ENCODE measurements around the gene PHC2.
A peak's percentile ranks its signal among the peaks of the same experiment; 100 is the strongest.

The PHC2 gene

DNA sequence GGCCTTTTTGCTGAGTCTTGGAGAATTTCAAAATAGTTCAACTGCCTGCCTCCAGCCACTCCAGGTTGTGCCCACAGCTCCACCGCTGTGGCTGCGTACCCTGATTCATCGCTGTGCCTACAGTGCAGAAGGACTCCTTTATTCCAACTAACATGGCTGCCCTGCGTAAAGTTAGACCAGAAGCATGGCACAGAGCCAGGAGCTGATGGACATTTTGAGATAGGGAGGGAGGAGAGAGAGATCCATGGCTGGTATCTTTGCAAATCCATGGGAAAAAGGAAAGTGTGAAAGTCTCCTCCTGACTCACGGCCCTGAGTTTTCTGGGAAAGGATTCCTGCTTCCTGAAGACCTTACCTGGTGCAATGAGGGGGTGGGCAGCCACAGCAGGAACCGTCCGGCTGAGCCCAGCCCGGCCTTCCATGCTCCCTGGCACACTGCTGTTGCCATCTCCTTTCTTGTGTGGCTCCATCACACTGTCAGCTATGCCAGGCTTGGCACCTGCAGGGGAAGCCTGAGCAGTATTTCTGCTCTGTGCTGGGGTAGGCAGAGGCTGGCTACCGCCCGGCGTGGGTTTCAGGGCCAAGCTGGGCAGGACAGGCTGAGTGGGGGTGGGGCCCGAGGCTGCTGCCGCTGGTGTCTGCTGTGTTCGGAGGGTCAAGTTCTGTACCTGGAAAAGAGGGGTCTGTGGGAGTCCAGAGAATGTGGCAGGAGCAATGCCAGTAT lies 64.0 kb downstream of the PHC2 start:
- no peak for DNase-seq

DNA sequence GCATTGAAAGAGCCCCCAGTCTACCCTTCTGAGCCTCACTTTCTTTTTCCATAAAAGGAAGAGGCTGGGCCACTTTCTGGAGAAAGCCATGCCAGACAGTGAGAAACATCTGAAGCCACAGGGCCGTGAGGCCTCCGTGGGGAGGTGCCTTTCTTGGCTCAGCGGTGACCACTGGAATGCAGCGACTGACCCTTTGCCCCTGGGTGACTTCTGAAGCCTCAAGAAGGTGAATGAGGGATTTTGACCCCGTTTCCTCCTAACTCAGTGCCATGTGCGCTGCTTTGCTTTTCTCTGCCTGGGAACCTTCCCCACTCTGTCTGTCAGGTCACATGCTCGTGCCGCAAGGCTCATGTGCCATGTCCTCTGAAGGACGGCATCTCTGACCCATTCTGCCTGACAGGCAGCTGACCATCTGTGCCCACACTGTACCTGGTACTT lies 65.3 kb downstream of the PHC2 start:
- DNase-seq, result no peak

DNA sequence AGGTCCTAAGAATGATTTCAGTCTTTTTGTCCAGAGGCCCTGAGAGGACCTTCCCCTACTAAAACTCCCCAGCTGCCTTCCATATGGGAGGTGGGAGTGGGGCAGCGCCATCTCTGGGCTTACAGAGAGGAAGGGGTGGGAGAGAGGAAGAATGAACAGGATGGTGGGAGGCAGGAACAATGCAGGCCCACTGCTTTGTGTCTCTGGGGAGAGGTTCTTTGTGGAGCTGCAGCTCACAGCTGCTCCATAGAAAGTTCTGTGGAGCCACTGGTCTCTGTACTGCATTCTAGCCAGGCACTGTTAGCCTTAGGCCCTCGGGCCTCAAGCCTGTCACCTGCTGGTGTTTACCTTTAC lies 66.4 kb downstream of the PHC2 start:
- DNase-seq, result no peak

DNA sequence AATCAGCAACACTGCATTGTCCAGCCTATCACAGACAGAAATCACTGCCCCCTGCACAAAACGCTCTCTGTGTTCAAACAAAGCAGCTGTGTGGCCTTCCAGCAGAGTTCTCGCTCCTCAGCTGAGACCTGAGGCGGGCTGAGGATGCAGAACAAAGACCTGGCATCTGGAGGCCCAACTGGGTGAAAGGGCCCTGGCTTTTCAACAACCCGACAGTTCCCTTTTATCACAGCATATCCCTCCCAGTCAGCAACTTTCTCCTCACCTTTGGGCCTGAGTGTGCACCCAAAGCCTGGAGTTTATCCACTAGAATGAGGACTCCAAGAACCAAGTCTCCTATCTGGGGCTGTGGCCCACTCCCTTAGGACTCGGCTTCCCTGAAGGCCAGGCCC lies 67.4 kb downstream of the PHC2 start:
- no peak for DNase-seq

DNA sequence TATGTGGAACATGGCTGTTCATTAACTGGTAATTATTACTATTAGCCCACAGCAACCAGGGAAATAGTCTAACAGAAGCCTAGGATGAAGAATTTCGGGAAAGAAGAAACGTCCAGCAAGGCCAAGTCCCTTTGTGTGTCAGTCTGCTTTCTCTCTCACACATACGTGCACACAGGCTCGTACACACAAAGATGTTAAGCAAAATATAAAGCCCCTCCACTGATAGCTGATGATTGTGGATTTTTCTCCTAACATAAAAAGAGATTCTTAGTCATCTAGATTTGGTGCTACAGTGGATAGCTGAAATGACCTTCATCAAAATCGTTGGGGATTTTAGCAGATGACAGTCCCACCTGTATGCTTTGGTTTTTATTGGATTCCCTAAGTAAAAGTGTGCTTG lies 67.9 kb downstream of the PHC2 start:
- no peak for DNase-seq

DNA sequence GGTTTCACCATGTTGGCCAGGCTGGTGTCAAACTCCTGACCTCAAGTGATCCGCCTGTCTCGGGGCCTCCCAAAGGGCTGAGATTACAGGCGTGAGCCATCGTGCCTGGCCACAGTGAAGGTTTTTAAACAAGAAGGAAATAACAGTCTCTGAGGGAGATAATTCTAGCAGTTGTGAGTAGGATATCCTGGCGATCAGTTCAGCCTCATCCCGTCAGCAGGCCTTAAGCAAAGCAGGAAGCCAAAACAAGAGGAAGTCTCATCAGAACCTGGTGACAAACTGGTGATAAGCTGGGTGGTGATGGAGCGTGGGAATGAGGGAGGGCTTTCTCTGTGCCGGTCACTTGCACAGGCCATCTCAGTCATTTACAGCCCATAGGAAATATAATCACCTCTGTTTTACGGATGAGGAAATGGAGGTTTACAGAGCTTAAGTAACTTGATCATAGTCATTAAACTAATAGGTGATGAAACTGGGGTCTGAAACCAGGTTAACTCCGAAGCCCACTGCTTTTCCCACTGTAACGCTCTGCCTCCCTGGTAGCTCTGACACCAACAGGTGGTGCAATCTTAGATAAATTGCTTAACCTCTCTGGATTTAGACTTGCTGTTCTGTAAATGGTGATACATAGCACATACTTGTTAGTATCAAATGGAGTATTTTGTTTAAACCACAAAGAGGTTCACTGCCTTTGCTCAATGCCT lies 69.2 kb downstream of the PHC2 start:
- DNase-seq, result no peak

DNA sequence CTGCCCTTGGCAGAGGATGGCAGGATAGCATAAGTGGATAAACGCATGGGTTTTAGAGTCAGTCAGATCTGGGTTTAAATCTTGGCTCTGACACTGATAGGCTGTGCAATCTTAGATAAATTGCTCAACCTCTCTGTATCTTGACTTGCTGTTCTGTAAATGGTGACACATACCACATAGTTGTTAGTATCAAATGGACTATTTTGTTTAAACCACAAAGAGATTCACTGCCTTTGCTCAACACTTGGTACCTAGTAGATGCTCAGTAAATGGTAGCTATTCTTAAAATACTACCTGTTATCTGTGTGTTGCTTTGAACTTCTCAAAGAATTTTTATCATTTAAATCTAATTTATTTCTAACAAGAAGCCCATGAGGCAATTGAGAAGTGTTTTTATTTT lies 70.5 kb downstream of the PHC2 start:
- no peak for DNase-seq

DNA sequence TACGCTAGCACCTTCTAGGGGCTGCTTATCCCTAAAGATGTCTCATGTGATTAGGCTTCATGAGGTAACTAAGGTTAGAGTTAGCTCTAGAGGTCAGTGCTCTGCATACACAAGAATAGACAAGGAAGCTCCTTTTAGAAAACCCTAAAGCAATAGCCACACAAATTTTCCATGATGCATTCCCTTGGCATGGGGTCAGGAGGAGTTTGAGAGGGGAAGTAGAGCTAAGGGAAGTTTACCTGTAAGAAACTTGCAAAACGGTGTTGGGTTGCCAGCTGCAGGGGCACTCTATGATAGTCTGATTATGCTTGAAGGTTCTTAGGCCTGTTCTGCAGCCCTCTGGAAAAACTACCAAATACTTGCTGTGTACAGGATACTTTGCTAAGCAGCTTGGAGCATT lies 71.0 kb downstream of the PHC2 start:
- DNase-seq, result no peak

DNA sequence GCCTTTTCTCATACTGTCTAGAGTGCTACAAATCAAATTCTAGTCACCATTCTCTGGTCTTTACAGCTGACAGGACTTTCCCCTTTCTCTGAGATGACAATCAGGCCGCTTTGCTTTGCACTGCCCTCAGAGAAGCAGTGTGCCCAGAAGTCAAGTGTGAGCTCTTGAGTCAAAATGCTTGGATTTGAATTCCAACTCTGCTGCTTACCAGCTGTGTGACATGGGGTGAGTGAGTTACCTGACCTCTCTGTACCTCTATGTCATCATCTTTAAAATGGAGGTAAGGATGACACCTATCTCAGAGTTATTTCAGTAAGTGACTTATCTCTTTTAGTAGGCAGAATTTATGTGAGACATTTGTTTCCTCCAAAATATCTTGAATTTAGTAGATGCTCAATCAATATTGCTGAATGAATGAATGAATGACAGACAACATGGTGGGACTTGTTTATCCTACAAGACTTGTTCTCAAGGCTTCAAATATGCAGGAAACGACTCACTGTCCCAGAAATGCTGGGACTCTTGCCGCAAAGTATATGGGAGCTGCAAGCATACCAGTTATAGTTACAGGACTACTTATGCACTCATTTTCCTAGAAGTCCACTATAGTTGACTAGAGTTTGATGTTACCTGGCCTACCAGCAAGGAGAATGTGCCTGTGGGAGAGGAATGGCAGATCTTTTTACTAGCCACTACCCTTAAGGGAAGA lies 71.9 kb downstream of the PHC2 start:
- no peak for DNase-seq

DNA sequence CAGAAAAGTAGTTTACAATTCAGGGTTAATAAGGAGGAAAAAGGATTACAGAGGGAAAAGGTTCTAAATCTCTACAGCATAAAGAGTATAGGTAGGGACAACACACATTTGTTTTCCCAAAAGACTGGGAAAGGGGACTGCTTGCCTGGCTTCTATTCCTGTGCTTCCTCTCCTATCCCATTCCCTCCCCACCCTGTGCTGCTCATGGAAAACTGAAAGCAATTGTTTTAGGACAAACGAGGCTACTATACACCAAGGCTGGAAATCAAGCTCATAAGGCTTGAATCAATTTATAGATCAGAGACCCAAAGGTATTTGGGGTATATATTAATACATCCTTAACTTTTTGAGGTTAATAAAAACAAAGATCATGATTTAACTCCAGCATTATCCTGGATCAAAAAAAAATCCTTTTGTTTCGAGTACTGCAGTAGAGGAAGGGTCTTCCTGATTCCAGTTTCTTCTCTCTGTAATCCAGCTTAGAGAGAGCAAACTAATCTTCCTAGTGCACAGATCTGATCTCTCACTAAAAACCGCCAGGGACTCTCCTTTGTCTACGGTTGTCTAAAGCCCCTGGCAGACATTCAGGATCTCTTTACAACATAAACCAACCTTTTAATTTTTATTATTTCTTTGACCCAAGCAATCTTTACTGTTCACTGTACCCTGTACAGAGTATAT lies 72.6 kb downstream of the PHC2 start:
- DNase-seq, result no peak

DNA sequence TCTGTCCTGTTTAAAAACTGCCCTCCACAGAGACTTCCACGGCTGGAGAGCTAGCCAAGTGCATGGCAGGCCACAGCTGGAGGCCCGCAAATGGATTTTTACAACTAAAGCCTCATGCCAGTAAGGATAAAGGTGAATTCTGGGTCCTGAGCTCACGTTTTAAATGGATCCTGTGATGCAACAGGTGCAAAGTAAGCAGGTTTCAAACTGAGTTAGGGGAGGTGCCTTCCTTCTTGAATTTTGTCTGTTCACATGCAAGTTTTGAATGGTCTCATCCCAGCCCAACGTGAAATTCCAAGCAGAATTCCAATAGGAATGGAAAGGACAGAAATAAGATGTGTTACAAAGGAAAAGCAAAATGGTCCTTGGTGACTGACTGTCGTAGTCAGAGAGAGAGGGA lies 73.8 kb downstream of the PHC2 start:
- DNase-seq, result no peak

DNA sequence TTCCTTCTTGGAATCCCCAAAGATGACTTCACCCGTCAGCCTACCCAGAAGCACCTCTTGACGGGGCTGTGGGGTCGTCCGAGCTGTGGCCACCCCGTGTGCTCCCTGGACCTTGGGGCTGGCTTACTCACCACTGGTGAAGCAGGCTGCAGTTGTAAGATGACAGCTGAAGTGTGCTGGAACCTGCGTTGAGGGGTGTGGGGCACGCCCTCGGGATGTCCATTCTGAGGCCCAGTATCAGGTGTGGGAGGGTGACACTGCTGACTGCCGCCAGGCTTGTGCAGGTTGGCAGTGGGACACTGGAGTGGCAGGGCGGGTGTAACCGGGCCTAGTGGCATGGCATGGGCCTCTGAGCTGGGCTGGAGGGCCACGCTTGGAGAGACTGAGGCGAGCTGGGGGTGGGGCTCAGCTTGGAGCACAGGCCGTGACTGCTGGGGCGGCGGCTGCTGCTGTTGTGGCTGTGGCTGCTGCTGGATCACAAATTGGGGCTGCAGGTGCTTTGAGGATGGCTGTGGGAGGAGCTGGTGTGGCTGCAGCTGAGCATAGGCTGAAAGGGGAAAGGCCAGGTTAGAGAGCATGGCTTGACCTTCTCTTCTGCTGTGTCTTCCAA lies 76.1 kb downstream of the PHC2 start:
- DNase-seq, result no peak

DNA sequence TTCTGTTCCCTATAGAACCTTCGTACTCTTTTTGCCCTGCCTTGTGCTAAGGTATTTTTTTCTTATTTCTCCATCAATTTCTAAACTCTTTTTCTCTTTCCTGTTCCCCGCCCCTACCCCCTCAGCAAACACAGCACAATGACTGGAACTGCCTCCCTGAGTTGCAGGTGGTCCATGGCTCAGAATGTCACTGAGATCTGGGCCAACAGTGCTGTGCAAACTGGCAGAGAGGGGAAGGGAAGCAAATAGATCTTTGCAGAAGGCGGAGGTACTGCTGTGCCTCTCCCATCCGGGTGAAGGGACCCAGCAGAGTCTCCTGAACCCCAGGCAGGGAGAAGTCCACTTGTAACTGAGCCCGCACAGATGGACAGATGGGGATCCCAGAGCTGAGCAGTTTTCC lies 77.4 kb downstream of the PHC2 start:
- no peak for DNase-seq

DNA sequence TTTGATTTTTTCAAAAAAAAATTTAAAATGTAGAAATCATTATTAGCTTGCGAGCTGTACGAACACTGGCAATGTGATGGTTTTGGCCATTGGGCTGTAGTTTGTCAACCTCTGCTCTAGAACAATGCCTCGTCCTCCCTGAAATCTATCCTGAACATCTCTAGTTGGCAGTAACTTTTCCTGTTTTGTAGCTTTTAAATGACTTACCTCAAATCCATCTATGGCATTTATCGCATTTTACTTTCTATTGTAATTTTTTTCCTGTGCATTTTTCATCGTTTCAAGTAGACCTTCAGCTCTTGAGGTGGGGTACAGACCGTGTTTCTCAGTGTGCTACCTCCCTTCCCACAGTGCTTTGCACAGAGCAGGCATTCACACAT lies 79.6 kb downstream of the PHC2 start:
- no peak for DNase-seq

DNA sequence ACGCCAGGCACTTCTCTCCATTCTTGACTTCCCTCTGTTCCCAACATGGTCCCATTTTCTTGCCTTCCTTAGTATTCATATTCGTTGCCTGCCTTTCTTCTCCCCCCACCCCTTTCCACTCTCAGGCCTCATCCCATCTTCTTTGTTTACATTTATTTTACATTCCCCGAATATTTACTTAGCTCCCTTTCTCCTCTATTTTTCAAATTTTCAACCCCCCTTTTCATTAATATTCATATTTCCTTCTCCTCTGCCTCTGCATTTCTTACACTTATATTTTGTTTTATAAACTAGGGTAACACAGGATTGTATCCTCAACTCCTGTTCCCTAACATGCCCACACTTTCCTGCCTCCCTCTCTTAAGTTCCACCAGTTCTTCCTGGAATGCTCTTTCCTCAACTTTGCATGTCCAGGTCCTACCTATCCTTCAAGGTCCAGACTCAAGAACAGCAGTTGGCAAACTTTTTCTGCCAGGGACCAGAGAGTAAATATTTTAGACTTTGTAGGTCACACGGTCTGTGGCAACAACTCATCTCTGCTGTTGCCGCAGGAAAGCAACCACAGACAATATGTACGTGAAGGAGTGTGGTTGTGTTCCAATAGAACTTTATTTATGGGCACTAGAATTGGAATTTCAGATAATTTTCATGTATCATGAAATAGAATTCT lies 80.1 kb downstream of the PHC2 start:
- no peak for DNase-seq

DNA sequence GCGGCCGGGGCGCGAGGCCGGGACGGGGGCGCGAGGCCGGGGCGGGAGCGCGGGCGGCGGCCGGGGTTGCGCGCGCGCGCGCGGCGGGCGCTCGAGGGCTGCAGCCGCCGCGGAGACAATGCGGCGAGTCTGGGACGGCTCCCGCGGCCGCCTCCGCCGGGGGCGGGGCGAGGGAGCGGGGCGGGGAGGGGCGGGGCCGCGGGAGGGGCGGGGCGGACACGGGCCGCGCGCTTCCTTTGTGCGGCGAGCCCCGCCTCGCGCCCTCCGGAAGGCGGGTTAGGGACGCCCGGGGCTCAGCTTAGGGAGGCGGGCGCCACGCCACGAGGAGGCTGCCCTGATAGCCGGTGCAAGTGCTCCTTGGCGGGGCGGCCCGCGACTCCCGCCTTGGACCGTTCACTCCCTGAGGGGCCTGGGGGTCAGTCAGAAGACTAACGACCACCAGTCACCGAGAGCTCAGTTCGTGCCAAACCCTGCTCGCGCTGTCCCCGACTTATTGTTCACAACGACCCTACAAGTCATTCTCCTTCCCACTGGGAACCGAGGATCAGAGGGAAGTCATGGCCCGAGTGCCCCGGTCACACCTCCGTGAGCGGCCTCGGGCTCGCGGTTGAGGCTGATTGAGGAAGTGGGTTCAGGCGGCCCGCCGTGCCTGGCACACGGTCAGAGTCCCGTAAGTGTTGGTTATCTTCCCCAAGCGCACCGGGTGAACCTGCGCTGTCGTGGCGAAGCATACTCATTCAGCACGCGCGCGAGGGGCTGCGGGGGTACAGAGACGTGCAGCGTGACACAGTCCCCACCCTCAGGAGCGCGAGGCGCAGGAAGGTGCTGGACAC lies 80.9 kb downstream of the PHC2 start:
- DNase-seq, result peak; percentile 78

DNA sequence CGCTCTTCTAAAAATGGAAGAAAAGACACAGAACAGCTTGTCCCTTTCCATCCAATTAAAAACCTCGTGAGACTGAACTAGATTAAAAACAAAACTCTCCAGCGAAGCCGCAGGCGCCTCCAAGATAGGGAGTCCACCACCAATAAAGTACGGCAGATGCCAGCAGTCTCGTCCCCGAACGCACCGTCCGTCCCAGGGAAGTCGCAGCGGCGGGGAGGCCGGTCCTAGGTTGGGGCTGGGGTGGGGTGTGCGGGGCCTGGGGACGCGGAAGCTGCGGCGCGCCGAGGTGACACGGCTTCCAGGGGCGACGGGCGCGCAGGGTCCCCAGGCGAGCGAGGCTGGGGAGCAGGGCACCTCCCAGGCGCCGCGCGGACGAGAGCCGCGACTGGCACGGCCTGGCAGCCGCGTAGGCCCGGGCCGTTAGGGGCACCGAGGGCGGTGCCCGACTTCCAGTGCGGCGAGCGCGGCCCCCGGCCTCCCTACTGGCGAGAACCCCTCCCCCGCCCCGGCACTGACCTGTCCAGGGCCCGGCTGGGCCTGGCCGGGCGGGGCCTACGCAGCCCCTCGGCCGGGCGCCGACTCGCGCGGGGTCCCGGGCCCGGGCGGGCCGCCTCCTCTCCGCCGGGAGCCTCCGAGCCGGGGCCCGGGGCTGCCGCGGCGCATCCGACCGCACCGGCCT lies 81.7 kb downstream of the PHC2 start:
- peak; percentile 47 for DNase-seq

DNA sequence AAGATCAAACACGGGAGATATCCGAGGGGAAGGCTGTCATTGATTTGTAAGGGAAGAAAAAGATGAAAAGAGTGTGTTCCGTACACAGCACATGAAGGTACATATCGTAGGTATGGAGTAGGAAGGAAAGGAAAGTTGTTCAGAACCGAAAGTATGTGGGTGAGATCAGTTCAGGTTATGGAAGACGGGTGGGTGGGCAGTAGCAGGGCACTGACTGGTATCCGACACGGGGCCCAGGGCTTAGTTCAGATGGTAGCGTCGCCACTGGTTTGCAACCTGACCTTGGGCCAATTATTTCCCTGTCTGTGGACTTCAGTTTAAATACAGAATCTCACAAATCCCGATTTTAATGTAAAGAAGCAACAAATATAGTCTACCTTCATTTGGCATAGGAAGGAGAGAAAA lies 82.2 kb downstream of the PHC2 start:
- DNase-seq, result peak; percentile 42

DNA sequence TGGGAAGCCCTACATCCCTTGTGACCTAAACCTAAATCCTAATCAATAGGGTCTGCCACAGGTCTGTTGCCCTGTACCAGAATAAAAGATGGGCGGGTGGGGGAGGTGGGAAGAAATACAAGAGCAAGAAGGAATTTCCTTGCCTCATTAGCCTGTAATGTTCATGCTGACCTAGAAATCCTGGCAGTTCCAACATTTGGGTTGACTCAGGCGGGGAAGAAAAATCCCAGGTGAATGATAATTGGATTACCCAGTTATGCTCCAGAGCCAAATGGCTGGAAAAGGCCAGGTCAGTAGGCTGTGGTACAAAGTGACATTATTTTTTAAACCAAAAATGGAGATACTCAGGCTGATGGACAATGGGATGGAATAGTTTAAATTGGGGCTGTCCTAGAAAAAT lies 82.7 kb downstream of the PHC2 start:
- no peak for DNase-seq

DNA sequence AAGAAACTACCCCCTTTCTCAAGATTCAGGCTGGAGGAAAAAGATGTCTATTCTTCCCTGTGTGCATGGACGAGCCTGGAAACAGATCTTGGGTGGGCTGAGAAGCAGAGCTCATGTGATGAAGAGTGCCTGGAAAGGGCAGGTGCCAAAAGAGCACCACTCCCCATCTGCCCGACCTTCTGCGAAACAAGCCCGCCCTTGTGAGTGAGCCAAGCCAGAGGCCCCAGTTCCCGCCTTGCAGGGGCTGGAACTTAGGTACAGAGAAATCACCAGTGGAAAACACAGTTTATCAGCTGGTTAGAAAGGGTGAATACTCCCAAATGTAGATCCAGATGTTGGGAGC lies 83.3 kb downstream of the PHC2 start:
- no peak for DNase-seq

DNA sequence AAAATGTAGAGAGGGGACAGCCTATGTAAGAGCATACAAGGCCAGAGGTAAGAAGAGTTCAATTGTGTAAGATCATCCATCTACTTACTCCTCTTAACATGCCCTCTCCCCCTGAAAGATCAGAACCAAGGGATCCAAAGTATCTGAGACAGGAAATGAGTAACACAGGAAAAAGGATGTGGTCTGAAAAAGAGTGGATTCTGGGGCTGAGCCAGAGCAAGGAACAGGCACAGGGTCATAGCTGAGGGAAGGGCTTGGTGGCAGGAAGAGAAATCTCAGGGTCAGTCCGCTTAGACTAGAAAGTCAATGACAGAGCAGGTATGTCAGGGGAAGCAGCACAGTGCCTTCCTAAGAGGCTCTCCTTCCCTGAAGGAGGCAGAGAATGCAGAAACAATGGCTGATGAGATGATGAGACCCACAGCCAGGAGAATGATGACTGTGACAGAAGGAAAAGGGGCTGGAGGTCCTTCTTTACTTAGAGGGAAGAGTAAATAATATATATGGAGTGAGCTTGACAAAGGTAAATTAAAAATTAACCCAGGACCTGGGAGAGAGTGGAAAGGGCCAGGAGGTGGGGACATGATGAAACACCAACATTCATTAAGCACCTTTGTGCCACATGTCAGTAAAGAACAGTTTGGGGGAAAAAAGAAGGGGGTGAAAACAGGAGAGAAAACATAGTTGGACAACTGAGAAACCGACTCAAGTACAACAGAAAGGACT lies 83.8 kb downstream of the PHC2 start:
- no peak for DNase-seq
